K562 (cell line): Measurements from ENCODE around the gene HSPB1. TPM values are rescaled to one million over a fixed set of nuclear protein-coding genes. Genes with fewer than 3 reads are reported as not detected.

ENCODE experiments used
- BACH1 ChIP-seq: fragments of 200-800 bp; sonication (Bioruptor generic); IDR thresholded peaks from 2 replicates; pipeline ENCODE4 v1.6.1; 2016; ENCODE audit warnings: missing genetic modification characterization, missing compliant biosample characterization
- CBFB ChIP-seq: sonication (generic); formaldehyde crosslinking; IDR thresholded peaks from 2 replicates; pipeline ENCODE4 v1.4.0; 2020; ENCODE audit warnings: mild to moderate bottlenecking, missing genetic modification reagents
- CBX1 ChIP-seq: sonication (generic); IDR thresholded peaks from 2 replicates; pipeline ENCODE4 v1.6.1; 2016; ENCODE audit warnings: antibody characterized with exemption, low read depth, mild to moderate bottlenecking
- E2F6 ChIP-seq, 2 experiments: IDR thresholded peaks; 2 replicates each; pipeline ENCODE4 v1.6.1; 2011; ENCODE audit warnings: borderline replicate concordance in 1 of 2, control low read depth in 1 of 2, low read depth in 1 of 2, low read length in 1 of 2, mild to moderate bottlenecking in 1 of 2, mixed read lengths in 1 of 2, moderate library complexity in 1 of 2; ENCODE audit not compliant: insufficient read depth in 1 of 2, insufficient read length in 1 of 2, poor library complexity in 1 of 2, severe bottlenecking in 1 of 2; ENCODE audit errors: extremely low read depth in 1 of 2
- FOXO4 ChIP-seq: fragments of 450-650 bp; formaldehyde crosslinking; IDR thresholded peaks from 2 replicates; pipeline ENCODE4 v1.4.0; 2020; ENCODE audit warnings: mild to moderate bottlenecking, moderate library complexity
- HNRNPLL ChIP-seq: fragments of 200-400 bp; formaldehyde crosslinking; IDR thresholded peaks from 2 replicates; pipeline ENCODE4 v1.6.1; 2017; ENCODE audit warnings: low read length, low read depth, mild to moderate bottlenecking; ENCODE audit not compliant: poor library complexity, severe bottlenecking
- JUN ChIP-seq, 2 experiments: sonication (generic) in 1 of 2; formaldehyde crosslinking in 1 of 2; IDR thresholded peaks; 2 replicates each; pipeline versions ENCODE4 v1.6.1 to v1.8.0; 2012 to 2022; ENCODE audit warnings: borderline replicate concordance in 2 of 2, mild to moderate bottlenecking in 2 of 2, improper control_type of control experiment in 1 of 2, low read depth in 1 of 2, low read length in 1 of 2, missing genetic modification reagents in 1 of 2
- KAT7 ChIP-seq: sonication (generic); formaldehyde crosslinking; IDR thresholded peaks from 2 replicates; pipeline ENCODE4 v1.8.0; 2022; ENCODE audit warnings: missing genetic modification reagents, mild to moderate bottlenecking, borderline replicate concordance
- NCOA4 ChIP-seq: fragments of 450-650 bp; IDR thresholded peaks from 2 replicates; pipeline ENCODE4 v1.6.1; 2018; ENCODE audit warnings: mild to moderate bottlenecking; ENCODE audit not compliant: partially characterized antibody
- PTRF ChIP-seq: fragments of 450-650 bp; IDR thresholded peaks from 2 replicates; pipeline ENCODE4 v1.6.1; 2016; ENCODE audit warnings: mild to moderate bottlenecking, missing genetic modification characterization, missing compliant biosample characterization
- RBM17 ChIP-seq: fragments of 200-400 bp; formaldehyde crosslinking; IDR thresholded peaks from 2 replicates; pipeline ENCODE4 v1.6.1; 2017; ENCODE audit warnings: low read depth, mild to moderate bottlenecking, low read length, borderline replicate concordance
- RBM22 ChIP-seq: fragments of 200-400 bp; formaldehyde crosslinking; IDR thresholded peaks from 2 replicates; pipeline ENCODE4 v1.6.1; 2018; ENCODE audit warnings: low read length, low read depth; ENCODE audit not compliant: poor library complexity, severe bottlenecking
- RFX1 ChIP-seq: fragments of 450-650 bp; IDR thresholded peaks from 2 replicates; pipeline ENCODE4 v1.6.1; 2016; ENCODE audit warnings: mild to moderate bottlenecking, moderate library complexity
- SAP30 ChIP-seq: fragments of 200-600 bp; sonication (generic); IDR thresholded peaks from 2 replicates; pipeline ENCODE4 v1.6.1; 2012; ENCODE audit warnings: borderline replicate concordance, low read depth, mild to moderate bottlenecking, moderate library complexity, low read length, control low read depth, inconsistent platforms; ENCODE audit not compliant: insufficient read depth, poor library complexity, severe bottlenecking
- SMC3 ChIP-seq: conservative IDR thresholded peaks from 2 replicates; pipeline ENCODE4 v1.6.1; 2011; ENCODE audit warnings: low read depth, low read length, improper control_type of control experiment; ENCODE audit not compliant: insufficient read depth
- SNIP1 ChIP-seq: fragments of 450-650 bp; IDR thresholded peaks from 2 replicates; pipeline ENCODE4 v1.7.1; 2017; ENCODE audit warnings: low read depth, mild to moderate bottlenecking
- SRSF1 ChIP-seq: fragments of 200-400 bp; formaldehyde crosslinking; IDR thresholded peaks from 2 replicates; pipeline ENCODE4 v1.6.1; 2017; ENCODE audit warnings: mild to moderate bottlenecking, low read depth, low read length, moderate library complexity
- SRSF9 ChIP-seq: fragments of 200-400 bp; formaldehyde crosslinking; IDR thresholded peaks from 2 replicates; pipeline ENCODE4 v1.6.1; 2017; ENCODE audit warnings: low read depth, low read length, borderline replicate concordance
- STAT5A ChIP-seq: IDR thresholded peaks from 2 replicates; pipeline ENCODE4 v1.6.1; 2012; ENCODE audit warnings: low read length, inconsistent platforms, borderline replicate concordance
- ZFX ChIP-seq: sonication (generic); formaldehyde crosslinking; IDR thresholded peaks from 2 replicates; pipeline ENCODE4 v1.8.0; 2022; ENCODE audit warnings: mild to moderate bottlenecking, missing genetic modification reagents, moderate library complexity
- ZKSCAN8 ChIP-seq: fragments of 200-800 bp; sonication (Bioruptor generic); IDR thresholded peaks from 2 replicates; pipeline ENCODE4 v1.6.1; 2016; ENCODE audit warnings: missing genetic modification characterization, missing compliant biosample characterization
- ZNF830 ChIP-seq: fragments of 250-450 bp; sonication (Bioruptor Pico); IDR thresholded peaks from 2 replicates; pipeline ENCODE4 v1.5.0; 2021; ENCODE audit warnings: mild to moderate bottlenecking
- polyA plus RNA-seq, 8 experiments: library from polyadenylated mRNA; depleted of rRNA in 4 of 8; stranded (reverse) in 5 of 8; unstranded in 3 of 8; fragments of >200 nt; fragmentation: Nextera tagmentation in 2 of 8; fragmentation: Illumina TruSeq in 1 of 8; extraction: Ambion mirVana in 2 of 8; extraction: Trizol in 1 of 8; gene quantifications; 2 replicates each; pipeline versions ENCODE4 v1.2.1 to v1.2.3, GENCODE V29; 2011 to 2014; ENCODE audit warnings: inconsistent platforms in 1 of 8, missing spikeins in 1 of 8
- total RNA-seq, 7 experiments: library from RNA; depleted of rRNA in 6 of 7; stranded (reverse); fragments of >200 nt in 6 of 7; fragmentation: Illumina TruSeq in 2 of 7; extraction: Trizol in 2 of 7; gene quantifications; 2 replicates each; pipeline versions ENCODE4 v1.2.1 to v1.2.3, GENCODE V29; 2011 to 2021; ENCODE audit warnings: low replicate concordance in 1 of 7

The HSPB1 gene
- total and polyA plus RNA-seq, 9 of the 15 experiments (the other 6 are each of a cell fraction or from before 2014, with no cell fraction given): 27.1 to 522 (median 138) TPM

GRCh38 chr7:76282344-76283253, 19.9 kb upstream of the HSPB1 start (continued):
- TF ChIP-seq SAP30: no peak
- no peak for TF ChIP-seq KAT7 (CRISPR knock-in tag)
- no peak for TF ChIP-seq RFX1
- TF ChIP-seq PTRF (tag): no peak
- TF ChIP-seq JUN (IDR thresholded peaks at IDR 0.05; ENCODE audit: borderline replicate concordance, low read depth, low read length): no peak
- TF ChIP-seq JUN (CRISPR knock-in tag; IDR thresholded peaks at IDR 0.05; ENCODE audit: borderline replicate concordance): no peak
- TF ChIP-seq HNRNPLL: peak; percentile 72
- no peak for TF ChIP-seq CBX1
- peak in 1 of 2 experiments; percentile 32 for TF ChIP-seq E2F6 (IDR thresholded peaks at IDR 0.05; ENCODE audit: borderline replicate concordance in 1 of 2, extremely low read depth in 1 of 2, insufficient read depth in 1 of 2, insufficient read length in 1 of 2, low read depth in 1 of 2, low read length in 1 of 2, poor library complexity in 1 of 2, severe bottlenecking in 1 of 2)
- TF ChIP-seq SRSF9: no peak
- TF ChIP-seq STAT5A: no peak
- no peak for TF ChIP-seq CBFB (CRISPR knock-in tag)
- TF ChIP-seq ZKSCAN8 (CRISPR knock-in tag): no peak
- no peak for TF ChIP-seq SMC3
- no peak for TF ChIP-seq SNIP1
- no peak for TF ChIP-seq ZNF830 (CRISPR knock-in tag)
- no peak for TF ChIP-seq BACH1
- no peak for TF ChIP-seq SRSF1
- peak; percentile 31 for TF ChIP-seq ZFX (CRISPR knock-in tag)
- no peak for TF ChIP-seq FOXO4 (CRISPR knock-in tag)
- no peak for TF ChIP-seq NCOA4
- no peak for TF ChIP-seq RBM22
- TF ChIP-seq RBM17: no peak
